H54 (cell line): ENCODE measurements around the gene WDR48.

Experiments
- DNase-seq: peaks from one replicate; pipeline ENCODE4 v3.0.0; 2011; ENCODE audit warnings: low spot score, mixed read lengths; ENCODE audit not compliant: insufficient read length
- FAIRE-seq: peaks from 3 replicates; lab custom pipeline; 2011; peaks lifted over from hg19 to GRCh38; lab: Jason Lieb, UNC
- POLR2A ChIP-seq: IDR thresholded peaks from 2 replicates; pipeline ENCODE4 v1.6.1; 2011; ENCODE audit warnings: low read depth, mild to moderate bottlenecking, low read length

WDR48 gene

DNA sequence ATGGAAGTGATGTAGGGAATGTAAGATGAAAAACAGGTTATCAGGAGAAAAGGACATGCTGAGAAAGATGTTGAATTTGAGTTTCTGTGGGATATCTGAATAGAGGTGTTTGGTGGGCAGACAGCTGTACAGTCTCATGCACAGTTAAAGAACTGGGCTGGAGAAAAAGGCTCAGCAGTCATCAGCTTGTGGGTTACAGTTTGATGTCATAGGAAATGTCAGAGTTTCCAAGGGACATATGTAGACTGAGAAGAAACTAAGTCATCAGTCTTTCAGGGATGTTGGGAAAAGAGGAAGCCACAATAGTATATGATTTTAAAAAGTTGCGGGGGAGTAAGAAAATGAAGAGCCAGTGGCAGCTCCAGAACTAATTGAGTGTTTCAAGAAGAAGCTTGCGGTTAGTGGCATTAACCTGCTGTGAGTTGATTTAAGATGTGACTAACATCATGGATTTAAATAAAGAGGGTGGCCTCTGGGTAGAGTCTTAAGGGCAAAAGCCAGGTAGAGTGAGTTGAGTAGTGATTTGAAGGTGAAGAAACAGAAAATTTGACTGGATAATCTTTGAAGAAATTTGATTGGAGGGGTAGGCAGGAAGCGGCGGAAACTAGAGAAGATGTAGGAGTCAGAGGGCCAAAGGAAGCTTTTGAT, 31.0 kb downstream of the WDR48 start:
- DNase-seq (no peak), FAIRE-seq (no peak)
- TF ChIP-seq POLR2A: no peak

DNA sequence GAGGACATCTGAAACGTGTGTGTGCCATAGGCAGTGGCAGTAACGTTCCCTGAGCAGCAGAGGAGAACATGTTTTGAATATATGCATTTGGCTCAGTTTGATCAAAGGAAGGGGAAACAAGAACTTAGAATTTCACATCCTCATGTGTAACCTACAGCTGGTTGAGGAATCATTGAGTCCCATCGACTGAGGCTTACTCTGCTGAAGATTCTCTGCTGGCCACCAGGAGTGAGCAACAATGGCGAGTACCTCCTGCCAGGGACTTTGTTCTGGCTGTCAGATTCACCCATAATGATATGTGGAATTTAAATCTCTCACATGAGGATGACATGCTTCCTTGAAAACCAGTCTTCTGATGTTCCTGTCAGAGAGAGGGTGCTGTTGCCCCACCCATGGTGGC, 34.3 kb downstream of the WDR48 start:
- DNase-seq (no peak), FAIRE-seq (no peak)
- no peak for TF ChIP-seq POLR2A

DNA sequence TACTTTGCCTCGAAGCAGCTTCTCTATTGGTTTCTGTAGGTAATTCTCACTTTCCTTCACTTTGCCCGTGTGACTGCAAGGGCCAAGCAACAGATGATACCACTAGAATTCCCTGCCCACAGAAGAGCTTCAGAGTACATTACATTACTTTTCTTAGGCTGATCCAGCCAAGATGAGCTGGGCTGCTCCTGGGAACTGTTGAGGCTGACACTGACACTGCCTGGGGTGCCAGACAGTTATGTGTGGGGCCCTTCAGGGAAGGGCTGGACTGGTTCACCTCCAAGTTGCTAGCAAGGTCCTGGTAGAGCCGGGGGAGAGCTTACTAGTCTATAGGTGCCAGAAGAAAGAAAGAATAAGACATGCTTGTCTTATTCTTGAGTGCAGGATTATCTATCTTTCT, 36.6 kb downstream of the WDR48 start:
- DNase-seq (no peak), FAIRE-seq (no peak)
- TF ChIP-seq POLR2A: no peak

DNA sequence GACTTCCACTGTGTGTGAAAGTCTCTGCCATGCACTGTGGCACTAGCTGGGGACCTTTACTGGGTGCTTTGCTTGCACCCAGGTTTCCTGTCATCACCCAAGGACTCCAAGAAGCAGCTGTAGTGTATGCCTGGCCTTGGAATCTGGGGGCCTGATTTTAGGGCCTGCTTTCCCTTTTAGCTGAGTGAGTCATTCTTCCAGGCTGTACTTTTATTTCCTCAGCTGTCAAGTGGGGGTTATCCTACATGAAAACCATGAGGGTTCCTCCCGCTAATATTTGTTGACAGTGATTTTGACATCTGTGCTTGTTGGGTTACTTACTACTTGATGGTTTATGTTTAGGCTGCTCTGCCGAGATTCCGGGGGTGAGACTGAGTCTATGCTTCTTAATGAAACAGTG, 37.1 kb downstream of the WDR48 start:
- FAIRE-seq (no peak), DNase-seq (no peak)
- TF ChIP-seq POLR2A: no peak

DNA sequence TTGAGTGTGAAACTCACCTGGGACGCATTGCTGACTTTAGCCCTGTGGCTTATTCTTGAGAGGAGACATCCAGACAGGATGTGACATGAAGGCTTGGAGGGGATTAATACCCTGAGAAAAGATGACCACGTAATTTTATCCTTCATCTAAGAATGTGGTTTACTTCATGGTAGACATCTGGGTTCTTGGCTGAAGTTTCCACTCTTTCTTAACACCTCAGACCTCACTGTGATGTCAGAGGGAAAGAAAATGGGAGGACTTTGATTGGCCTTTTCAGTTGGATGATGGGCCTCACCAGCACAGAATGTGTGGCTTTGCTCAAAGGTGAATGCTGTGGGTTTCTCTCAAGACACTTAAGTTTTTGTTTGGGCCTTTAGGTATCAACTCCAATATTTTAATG, 39.1 kb downstream of the WDR48 start:
- DNase-seq: no peak
- no peak for FAIRE-seq
- TF ChIP-seq POLR2A: no peak

DNA sequence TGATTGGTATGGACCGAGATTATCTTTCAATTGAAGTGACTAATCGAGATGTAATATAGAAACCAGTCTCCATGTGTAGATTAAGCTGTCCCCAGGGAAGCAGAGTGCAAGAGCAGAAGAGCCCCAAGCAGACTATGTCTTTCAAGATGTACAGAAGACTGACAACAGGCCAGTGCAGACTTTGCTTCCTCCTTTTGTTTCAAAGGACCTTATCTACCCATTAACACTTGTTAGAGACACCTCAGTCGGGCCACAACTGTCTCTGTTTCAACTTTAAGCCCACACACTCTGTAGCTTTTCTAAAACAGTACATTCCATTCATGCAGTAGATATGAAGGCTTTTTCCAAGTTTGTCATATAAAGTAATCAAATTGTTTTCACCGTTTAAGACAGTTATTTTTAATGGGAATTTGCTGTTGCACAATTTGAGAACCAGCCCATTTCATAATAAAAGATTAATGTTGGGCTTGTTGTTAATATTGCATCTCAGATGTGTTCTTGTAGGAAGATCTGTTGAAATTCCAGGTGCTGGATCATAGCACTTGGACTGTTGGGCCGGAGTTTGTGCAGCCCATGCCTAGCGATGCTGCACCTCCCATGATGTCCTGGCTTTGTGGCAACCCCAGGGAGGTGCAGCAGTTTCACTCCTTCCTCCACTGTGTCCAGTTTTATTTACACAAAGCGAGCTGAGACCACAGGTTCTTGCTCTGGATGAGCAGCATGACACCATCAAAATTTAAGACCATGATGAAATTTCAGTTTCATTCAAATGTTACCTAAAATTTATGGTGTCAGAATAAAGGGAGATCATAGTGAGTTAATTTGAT, 43.2 kb downstream of the WDR48 start:
- TF ChIP-seq POLR2A: no peak
- DNase-seq (no peak), FAIRE-seq (no peak)

DNA sequence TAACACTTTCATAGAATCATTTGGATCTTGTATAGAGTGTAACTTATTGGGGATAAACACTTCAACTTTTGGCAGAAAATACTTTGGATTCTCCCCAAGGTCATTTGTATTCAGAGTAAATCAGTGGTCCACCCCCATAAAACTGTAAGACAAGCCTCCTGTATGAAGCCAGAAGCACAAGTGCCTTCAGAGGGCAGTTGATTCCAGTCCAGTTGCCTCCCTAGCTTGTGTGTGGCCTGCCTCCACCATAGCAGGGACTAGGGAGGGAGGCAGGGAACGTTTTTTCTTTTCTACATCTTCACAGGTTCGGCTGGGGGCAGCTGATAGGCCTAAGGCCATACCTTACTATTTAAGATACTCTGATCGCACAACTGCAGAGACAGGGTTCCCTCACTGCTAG, 44.0 kb downstream of the WDR48 start:
- no peak for FAIRE-seq
- TF ChIP-seq POLR2A: no peak

DNA sequence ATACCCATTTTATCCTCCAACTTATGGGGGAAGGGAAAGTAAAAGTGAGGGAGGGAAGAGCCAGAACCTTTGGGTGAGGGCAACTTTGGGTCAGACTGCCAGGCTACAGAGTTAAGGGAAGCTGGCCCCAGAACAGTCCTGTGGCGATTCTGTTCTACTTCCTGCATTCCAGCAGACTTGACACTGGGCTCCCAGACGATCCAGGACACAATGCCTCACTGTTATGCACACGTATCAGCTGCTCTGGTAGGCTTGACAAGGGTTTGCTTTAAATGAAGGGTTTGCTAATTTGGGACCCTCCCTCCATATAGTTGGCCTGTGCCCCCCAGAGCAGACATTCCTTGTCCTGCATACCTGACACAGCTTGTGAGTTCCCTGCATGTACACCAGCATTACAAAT, 45.0 kb downstream of the WDR48 start:
- DNase-seq: no peak
- no peak for TF ChIP-seq POLR2A
- FAIRE-seq: no peak

More for the DNA sequence above, 44.0 kb downstream of the WDR48 start:
- DNase-seq: no peak

DNA sequence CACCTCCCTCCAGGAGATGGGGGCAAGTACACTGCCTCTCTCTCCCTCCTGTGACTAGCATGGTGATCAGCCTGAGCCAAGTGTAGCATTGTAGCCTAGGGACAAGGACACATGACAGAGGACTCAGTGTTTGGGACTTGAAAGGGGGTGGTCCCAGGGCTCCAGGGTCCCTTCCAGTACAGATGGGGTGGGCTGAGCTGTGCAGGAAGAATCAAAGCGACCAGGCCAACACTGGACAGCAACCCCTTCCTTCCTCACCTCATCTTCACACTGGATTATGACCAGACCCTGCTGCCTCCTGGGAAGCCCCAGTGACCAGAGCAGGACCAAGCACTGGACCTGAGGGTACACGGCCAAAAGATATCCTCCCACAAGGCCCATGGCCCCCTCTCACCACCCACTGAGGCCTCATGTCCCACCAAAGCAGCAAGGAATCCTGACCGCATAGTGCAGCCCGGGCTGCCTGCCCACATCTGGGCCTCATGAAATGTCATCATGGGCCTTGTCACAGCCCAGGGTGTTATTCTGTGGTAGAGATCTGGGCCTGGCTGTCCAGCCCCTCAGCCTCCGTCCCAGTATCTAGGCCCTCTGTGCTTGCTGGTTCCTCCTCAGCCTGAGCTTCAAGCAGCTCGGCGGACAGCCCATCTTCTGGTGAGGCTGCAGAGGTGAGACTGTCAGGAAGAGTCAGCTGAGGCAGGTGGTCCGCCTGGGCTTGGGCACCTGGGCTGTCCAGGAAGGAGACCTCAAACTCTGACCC, 46.1 kb downstream of the WDR48 start:
- DNase-seq (no peak), FAIRE-seq (no peak)
- no peak for TF ChIP-seq POLR2A

DNA sequence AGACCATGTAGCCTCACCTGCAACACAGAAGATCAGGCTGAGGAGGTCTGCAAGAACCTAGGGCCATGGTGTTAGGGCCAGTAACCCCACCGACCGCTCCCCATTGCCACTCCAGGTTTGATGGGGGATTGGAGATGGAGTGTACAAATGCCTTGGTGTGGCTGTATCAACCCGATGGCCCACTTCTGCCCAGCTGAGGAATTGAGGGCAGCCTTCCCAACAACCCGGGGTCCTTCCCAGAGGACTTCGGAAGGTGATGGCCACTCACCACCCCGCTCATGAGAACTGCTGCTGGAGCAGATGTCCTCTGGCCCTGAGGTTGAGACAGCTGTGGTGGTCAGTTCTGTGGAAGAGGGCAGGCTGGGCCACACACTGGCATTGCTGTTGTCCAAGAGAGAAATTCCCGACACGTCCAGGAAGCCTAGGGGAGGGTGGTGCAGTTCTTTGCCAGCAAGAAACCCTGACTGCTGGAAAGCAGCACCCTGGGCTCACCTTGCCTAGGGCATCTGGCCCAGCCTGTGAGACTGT, 46.7 kb downstream of the WDR48 start:
- no peak for FAIRE-seq
- TF ChIP-seq POLR2A: no peak
- no peak for DNase-seq

DNA sequence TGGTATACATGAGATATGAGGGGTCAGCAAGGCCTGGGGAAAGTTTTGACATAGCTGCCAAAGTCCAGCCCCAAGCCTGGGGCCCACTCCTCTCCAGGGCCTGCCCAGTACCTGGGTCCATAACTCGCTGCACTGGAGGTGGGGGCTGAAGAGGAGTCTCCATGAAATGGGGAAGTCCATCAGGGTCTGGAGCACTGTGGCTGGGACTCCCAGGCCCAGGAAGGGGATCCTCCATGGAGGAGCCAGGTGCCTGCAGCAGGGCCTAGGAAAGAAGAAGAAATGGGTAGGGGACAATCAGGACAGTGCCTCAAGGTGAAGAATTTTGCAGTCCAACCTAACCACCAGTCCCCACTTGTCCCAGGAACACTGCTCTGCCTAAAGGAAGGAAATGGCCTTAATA, 47.4 kb downstream of the WDR48 start:
- DNase-seq (no peak), FAIRE-seq (no peak)
- TF ChIP-seq POLR2A: no peak

DNA sequence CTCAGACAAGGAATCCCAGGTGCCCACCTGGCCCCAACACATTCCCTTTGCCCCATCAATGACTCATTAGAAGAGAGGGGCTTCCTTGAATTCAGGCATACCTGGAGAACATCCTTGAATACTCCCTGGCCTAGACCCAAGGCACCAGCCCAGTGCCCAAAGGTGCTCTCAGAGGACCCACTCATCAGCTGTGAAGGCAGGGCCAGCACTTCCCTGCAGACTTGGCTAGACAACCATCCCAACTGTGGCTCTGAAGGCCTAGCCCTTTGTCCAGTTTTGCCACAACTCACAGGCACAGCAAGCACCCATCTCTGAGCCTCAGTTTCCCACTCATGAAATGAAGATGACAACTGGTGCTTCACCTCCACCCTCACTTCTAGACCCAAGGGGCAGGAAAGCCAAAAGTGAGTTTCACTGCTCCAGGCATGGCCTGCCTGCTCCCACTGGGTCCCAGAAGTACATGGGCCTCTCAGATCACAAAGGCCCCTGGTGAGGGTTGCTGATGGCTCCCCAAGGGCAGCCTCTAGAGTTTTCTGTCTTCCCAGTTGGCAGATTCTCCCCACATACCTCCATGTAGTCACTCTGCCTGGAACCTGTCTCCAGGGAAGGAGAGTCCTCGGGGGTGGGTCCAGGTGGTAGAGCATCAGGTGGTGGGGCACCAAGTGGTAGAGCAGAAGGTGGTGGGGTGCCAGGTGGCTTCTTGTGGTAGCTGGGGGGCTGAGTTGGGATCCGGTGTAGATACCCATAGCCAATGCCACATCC, 48.1 kb downstream of the WDR48 start:
- TF ChIP-seq POLR2A: no peak
- DNase-seq (no peak), FAIRE-seq (no peak)

DNA sequence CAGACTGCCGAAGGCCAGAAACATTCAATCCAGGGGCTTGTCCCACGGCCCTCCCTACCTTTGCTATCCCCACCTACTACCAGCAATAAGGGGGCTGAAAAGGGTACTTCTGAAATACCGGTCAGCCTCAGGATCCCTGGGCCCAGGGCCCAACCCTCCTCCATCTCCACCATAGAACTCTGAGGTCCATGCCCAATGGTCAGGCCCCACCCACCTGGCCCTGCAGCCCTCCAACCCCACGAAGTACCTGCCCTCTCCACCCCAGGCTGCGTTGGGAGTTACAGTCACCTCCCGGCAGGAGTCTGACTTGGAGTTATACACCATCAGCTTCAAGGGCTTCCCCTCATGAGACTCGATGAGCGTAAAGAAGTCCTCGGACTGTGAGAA, 48.7 kb downstream of the WDR48 start:
- FAIRE-seq (no peak), DNase-seq (no peak)
- TF ChIP-seq POLR2A: no peak
